Liver (tissue), 9 donors: ENCODE measurements around the gene DST. TPM values are rescaled to one million over a fixed set of nuclear protein-coding genes. Genes with fewer than 3 reads are reported as not detected.

ENCODE experiments used
- DNase-seq: peaks from one replicate; pipeline ENCODE4 v3.0.0-alpha.2; 2017; ENCODE audit warnings: low spot score
- H3K27ac ChIP-seq, 2 donors: one replicate each; pipeline ENCODE4 v1.7.0; 2013; ENCODE audit warnings: inconsistent platforms in 2 of 2, low read length in 2 of 2, control low read depth in 1 of 2, low read depth in 1 of 2, mild to moderate bottlenecking in 1 of 2
- H3K27me3 ChIP-seq, 4 donors: one replicate each; pipeline versions ENCODE4 v1.6.1 to v1.7.0; 2013; ENCODE audit warnings: low read length in 3 of 4, inconsistent platforms in 1 of 4, mild to moderate bottlenecking in 1 of 4, moderate library complexity in 1 of 4; ENCODE audit not compliant: control insufficient read depth in 4 of 4, insufficient read depth in 4 of 4
- H3K36me3 ChIP-seq, 4 donors: one replicate each; pipeline versions ENCODE4 v1.6.1 to v1.7.0; 2013; ENCODE audit warnings: low read length in 3 of 4, mild to moderate bottlenecking in 3 of 4, low read depth in 1 of 4, moderate library complexity in 1 of 4; ENCODE audit not compliant: control insufficient read depth in 4 of 4, insufficient read depth in 3 of 4
- H3K4me1 ChIP-seq, 4 donors: one replicate each; pipeline versions ENCODE4 v1.6.1 to v1.7.0; 2013; ENCODE audit warnings: low read length in 3 of 4, mild to moderate bottlenecking in 3 of 4, moderate library complexity in 1 of 4; ENCODE audit not compliant: control insufficient read depth in 4 of 4, insufficient read depth in 4 of 4
- H3K4me3 ChIP-seq, 3 donors: one replicate each; pipeline versions ENCODE4 v1.6.1 to v1.7.0; 2013; ENCODE audit warnings: low read length in 3 of 3, control low read depth in 1 of 3, low read depth in 1 of 3, mild to moderate bottlenecking in 1 of 3
- H3K9ac ChIP-seq, 2 donors: one replicate each; pipeline ENCODE4 v1.7.0; 2013; ENCODE audit warnings: low read length in 2 of 2, mild to moderate bottlenecking in 2 of 2, moderate library complexity in 2 of 2, control low read depth in 1 of 2, low read depth in 1 of 2
- H3K9me3 ChIP-seq, 4 donors: one replicate each; pipeline versions ENCODE4 v1.6.1 to v1.7.0; 2013; ENCODE audit warnings: low read length in 3 of 4; ENCODE audit not compliant: control insufficient read depth in 4 of 4
- ATF3 ChIP-seq: IDR thresholded peaks from 2 replicates; pipeline ENCODE4 v1.6.1; 2016; ENCODE audit warnings: antibody characterized with exemption
- EGR1 ChIP-seq, 2 donors: IDR thresholded peaks; 2 replicates each; pipeline ENCODE4 v1.6.1; 2016 to 2018; ENCODE audit warnings: antibody characterized with exemption in 2 of 2, low read depth in 2 of 2
- FOXA1 ChIP-seq: IDR thresholded peaks from 2 replicates; pipeline ENCODE4 v1.6.1; 2016; ENCODE audit warnings: antibody characterized with exemption
- FOXA2 ChIP-seq: IDR thresholded peaks from 2 replicates; pipeline ENCODE4 v1.6.1; 2016; ENCODE audit warnings: antibody characterized with exemption
- HNF4A ChIP-seq, 2 donors: conservative IDR thresholded peaks; 2 replicates each; pipeline ENCODE4 v1.6.1; 2016; ENCODE audit warnings: antibody characterized with exemption in 2 of 2, mild to moderate bottlenecking in 2 of 2
- HNF4G ChIP-seq: IDR thresholded peaks from 2 replicates; pipeline ENCODE4 v1.6.1; 2016; ENCODE audit warnings: antibody characterized with exemption
- JUND ChIP-seq, 2 donors: IDR thresholded peaks; 2 replicates each; pipeline ENCODE4 v1.6.1; 2016; ENCODE audit warnings: antibody characterized with exemption in 2 of 2
- MAX ChIP-seq: IDR thresholded peaks from 2 replicates; pipeline ENCODE4 v1.6.1; 2016; ENCODE audit warnings: antibody characterized with exemption
- NR2F2 ChIP-seq: IDR thresholded peaks from 2 replicates; pipeline ENCODE4 v1.6.1; 2016; ENCODE audit warnings: antibody characterized with exemption
- RAD21 ChIP-seq, 2 donors: IDR thresholded peaks; 2 replicates each; pipeline ENCODE4 v1.6.1; 2016; ENCODE audit warnings: antibody characterized with exemption in 2 of 2, mild to moderate bottlenecking in 2 of 2
- REST ChIP-seq: IDR thresholded peaks from 2 replicates; pipeline ENCODE4 v1.6.1; 2016; ENCODE audit warnings: antibody characterized with exemption, mild to moderate bottlenecking
- RXRA ChIP-seq, 2 donors: IDR thresholded peaks; 2 replicates each; pipeline ENCODE4 v1.6.1; 2017 to 2018; ENCODE audit warnings: antibody characterized with exemption in 2 of 2, mild to moderate bottlenecking in 1 of 2
- SP1 ChIP-seq: IDR thresholded peaks from 2 replicates; pipeline ENCODE4 v1.6.1; 2018; ENCODE audit warnings: antibody characterized with exemption, mild to moderate bottlenecking
- YY1 ChIP-seq: IDR thresholded peaks from 2 replicates; pipeline ENCODE4 v1.6.1; 2016; ENCODE audit warnings: antibody characterized with exemption, mild to moderate bottlenecking
- ZBTB33 ChIP-seq: IDR thresholded peaks from 2 replicates; pipeline ENCODE4 v1.6.1; 2016; ENCODE audit warnings: antibody characterized with exemption
- WGBS: extraction: QIAGEN DNeasy Blood & Tissue Kit; methylation state at CpG from one replicate; pipeline ENCODE4 v1.1.7; 2013; 5-methylcytosine and 5-hydroxymethylcytosine counted together
- polyA plus RNA-seq, 2 donors: library from polyadenylated mRNA; stranded (reverse) in 1 of 2; unstranded in 1 of 2; fragments of 200-250 nt in 1 of 2; fragments of >200 nt in 1 of 2; fragmentation: Nextera tagmentation in 1 of 2; extraction: Ambion mirVana in 1 of 2; gene quantifications; one replicate each; pipeline versions ENCODE4 v1.2.1 to v1.2.3, GENCODE V29; 2013 to 2015
- total RNA-seq, 2 donors: library from RNA; depleted of rRNA; stranded (reverse); fragments of >200 nt; gene quantifications; one replicate each; pipeline ENCODE4 v1.2.3, GENCODE V29; 2014
- donor health status: healthy.
- donor health status: healthy.
- donor health status: healthy.
- donor health status: healthy.
- donor health status: healthy.

DST gene
- total and polyA plus RNA-seq, 4 donors = 30.5 to 234 (median 86.7) TPM

DNA sequence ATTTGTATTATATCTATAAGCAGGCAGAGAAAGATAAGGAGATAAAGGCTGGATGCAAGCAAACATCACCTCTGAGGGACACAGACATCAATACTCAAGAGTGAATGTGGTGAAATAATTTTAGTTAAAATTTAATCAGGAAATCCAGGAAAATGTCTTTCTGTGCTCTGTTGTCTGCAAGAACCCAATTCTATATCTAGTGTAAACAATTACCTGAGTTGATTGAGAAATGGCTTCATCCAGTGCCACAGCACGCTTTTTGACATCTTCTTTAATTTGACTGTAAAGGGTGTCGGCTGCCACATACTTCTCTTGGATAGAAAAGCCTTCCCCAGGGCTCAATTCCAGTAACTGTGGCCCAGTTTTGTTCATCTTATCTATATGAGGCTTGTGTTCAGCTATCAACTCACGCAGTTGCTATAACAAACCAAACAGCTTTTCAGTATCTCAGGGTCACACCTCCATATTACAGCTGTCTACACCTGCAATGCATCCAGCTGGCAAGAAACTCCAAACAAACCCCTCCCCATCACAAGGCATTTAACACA, 131.6 kb downstream of the DST start:
- 24% methylated on average over 3 of the region's 3 CpGs for WGBS
- H3K4me1 ChIP-seq = peaks cover 11 to 50% (median 42%) of the 10 kb centered on the region in 4 donors
- H3K27me3 ChIP-seq = no peaks in the 10 kb centered on the region
- peaks cover 1 to 28% (median 20%) of the 10 kb centered on the region in 4 donors for H3K36me3 ChIP-seq
- no peaks in the 10 kb centered on the region for H3K9me3 ChIP-seq
- H3K9ac ChIP-seq = no peak overlapping the region
- TF ChIP-seq ATF3 (no peak), YY1 (peak; percentile 72), RAD21 (IDR thresholded peaks at IDR 0.05) (peak; percentile 7 to 23), NR2F2 (no peak), FOXA2 (peak; percentile 67), FOXA1 (no peak), RXRA (IDR thresholded peaks at IDR 0.05) (peak; percentile 59 to 84), ZBTB33 (peak; percentile 67), HNF4A (conservative IDR thresholded peaks at IDR 0.05) (peak; percentile 65 to 76), SP1 (peak; percentile 34), REST (peak; percentile 42), JUND (IDR thresholded peaks at IDR 0.05) (peak; percentile 50 to 88), MAX (peak; percentile 69), EGR1 (IDR thresholded peaks at IDR 0.05; ENCODE audit: low read depth in 2 of 2) (peak in 1 of 2 donors; percentile 10), HNF4G (no peak)
- H3K4me3 ChIP-seq = no peak overlapping the region
- peak overlapping the region; percentile 12 to 79 for H3K27ac ChIP-seq
- no peak for DNase-seq

GRCh38 chr6:56509031-56509430, 133.7 kb downstream of the DST start:
- Histone ChIP-seq H3K36me3 (peaks cover 3 to 40% (median 21%) of the 10 kb centered on the region in 4 donors), H3K4me1 (peaks cover 9 to 34% (median 27%) of the 10 kb centered on the region in 4 donors)
- WGBS = 95% methylated on average over 3 of the region's 3 CpGs

More at GRCh38 chr6:56509031-56509430, 133.7 kb downstream of the DST start:
- H3K4me3 ChIP-seq = no peak overlapping the region
- no peak for DNase-seq
- peak overlapping the region in 1 of 2 donors; percentile 7 for H3K27ac ChIP-seq
- TF ChIP-seq RXRA (IDR thresholded peaks at IDR 0.05) = no peak
- no peak for TF ChIP-seq HNF4A (conservative IDR thresholded peaks at IDR 0.05)
- TF ChIP-seq ZBTB33 = no peak
- H3K9ac ChIP-seq = no peak overlapping the region
- H3K27me3 ChIP-seq = no peaks in the 10 kb centered on the region
- H3K9me3 ChIP-seq = no peaks in the 10 kb centered on the region
